Stimulated activated CD8-positive, alpha-beta memory T cell treated with anti-CD3 and anti-CD28 coated beads, Interleukin-4, amount 100 ng/mL, for 24 hours (primary cell): ENCODE results near the gene ANKRD26.
"Not testable (repeated sequence)": the region's sequence is repeated elsewhere in the genome, so short reads cannot be mapped to it uniquely, and the experiment has no call there.

Source experiments
- DNase-seq: peaks from one replicate; pipeline ENCODE4 v3.0.0-alpha.2; 2020; ENCODE audit warnings: low read depth

The ANKRD26 gene

GRCh38 chr10:27099916-27100812, at the start of gene ANKRD26:
Gene ANKRD26, minus strand, starts transcription at chr10:27100494. Its CDS starts 168 bp downstream, at chr10:27100326.
- DNase-seq, result peak; percentile 96

GRCh38 chr10:27147701-27148100, 47.4 kb upstream of the ANKRD26 start:
- DNase-seq, result no peak

- DNase-seq, result no peak
Observed at GRCh38 chr10:27145937-27146336, 45.6 kb upstream of the ANKRD26 start.

GRCh38 chr10:27143686-27144085, 43.4 kb upstream of the ANKRD26 start:
- DNase-seq, result no peak

DNA sequence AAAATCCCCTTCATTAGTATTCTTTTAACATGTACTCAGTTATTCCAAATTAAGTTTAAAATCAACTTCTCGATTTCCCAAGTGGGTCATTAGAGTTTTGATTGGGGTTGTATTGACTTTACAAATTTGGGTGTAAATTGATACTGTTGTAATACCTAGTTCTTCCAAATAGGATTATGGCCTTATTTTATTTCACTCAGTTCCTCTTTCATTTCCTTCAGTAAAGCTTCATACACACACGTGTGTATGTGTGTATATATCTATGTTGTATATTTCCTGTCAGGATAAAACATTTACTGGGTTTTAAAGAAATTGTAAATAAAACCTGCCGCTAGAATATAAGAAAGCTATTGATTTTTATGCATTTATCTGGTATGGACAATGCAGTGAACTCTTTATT, 38.0 kb upstream of the ANKRD26 start:
- no peak for DNase-seq

- DNase-seq, result no peak
Observed at GRCh38 chr10:27134371-27134770, 34.1 kb upstream of the ANKRD26 start.

GRCh38 chr10:27108165-27108564, 7.9 kb upstream of the ANKRD26 start:
- DNase-seq, result no peak

DNA sequence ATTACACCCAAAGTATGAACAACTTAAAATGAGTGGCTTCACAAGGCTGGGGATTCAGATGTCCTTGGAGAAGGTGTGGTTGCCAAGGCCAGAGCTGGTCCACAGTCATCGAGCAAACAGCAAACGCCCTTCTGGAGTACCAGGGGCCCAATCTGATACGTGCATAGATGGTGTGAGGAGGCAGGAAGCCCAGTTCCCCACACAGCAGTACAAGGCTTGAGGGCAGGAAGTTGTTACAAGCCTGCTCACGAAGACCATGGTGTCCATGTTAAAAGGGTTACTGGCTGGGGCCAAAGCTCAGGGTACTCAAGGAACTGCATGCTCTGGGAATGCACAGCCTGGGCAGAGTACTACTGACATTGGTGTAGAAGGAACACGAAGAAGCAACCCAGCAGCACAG, 4.6 kb upstream of the ANKRD26 start:
- DNase-seq, result no peak

DNA sequence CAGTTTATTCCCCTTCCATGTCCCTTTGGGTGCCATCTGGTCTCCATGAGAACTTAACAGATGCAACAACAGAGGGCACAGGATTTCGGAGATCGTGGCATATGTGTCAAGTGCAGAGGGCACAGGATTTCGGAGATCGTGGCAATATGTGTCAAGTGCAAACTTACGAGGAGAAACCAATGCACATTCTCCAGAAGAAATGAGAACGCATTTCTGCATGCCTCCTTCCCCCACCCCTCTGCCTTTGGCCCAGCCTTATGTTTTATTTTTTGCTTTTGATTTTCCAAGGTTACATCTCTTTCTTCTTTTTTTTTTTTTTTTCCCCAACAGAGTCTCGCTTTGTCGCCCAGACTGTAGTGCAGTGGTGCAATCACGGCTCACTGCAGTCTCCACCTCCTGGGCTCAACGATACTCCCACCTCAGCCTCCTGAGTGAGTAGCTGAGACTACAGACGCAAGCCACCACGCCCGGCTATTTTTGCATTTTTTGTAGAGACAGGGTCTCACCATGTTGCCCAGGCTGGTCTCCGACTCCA, 586 bp upstream of the ANKRD26 start:
- no peak for DNase-seq

DNA sequence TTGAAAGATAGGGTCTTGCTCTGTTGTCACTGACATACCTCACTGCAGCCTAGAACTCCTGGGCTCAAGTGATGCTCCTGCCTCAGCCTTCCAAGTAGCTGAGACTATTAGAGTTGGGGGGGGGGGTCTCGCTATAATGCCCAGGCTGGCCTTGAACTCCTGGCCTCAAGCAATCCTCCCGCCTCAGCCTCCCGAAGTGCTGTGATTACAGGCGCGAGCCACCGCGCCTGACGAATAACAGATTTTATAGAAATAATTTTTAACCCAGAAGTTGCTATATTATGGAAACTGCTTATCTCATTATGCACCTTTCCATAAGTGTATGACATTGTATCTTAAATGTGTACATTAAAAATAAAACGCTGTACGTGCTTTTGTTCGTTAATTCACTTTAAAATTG, 846 bp downstream of the ANKRD26 start:
- DNase-seq, result no peak

- DNase-seq, result no peak
Observed at GRCh38 chr10:27088119-27089044, 11.9 kb downstream of the ANKRD26 start.

DNA sequence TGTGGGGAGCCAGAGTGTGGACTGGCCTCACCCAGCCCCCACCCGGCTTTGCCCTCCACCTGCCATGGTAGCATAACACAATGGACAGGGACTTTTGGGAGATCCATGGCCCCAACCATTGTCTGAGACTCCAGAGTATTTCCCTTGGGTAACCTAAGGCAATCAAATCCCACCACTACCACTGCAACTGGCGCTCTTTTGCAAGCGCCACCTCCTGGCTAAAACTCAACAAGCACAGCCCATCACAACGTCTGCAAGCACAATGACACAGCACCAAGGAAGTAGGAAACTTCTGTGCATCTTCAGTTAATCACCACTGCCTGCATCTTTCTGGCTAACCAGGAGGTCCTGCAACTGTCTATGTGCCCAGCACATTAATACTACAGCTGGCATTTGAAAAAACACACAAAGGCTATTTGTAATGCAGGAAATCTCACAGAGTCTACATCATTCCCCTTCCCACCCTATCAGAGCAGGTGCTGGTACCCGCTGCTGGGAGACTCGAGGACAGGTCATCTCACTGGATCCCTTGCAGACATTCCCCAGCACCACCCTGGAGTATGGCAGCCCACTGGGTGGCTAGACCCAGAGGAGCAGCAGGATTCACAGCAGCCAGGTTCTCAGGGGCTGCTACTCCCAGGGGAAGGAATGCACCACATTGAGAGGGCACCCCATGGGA, 27.7 kb downstream of the ANKRD26 start:
- DNase-seq, result no peak

GRCh38 chr10:27068217-27068891, 31.9 kb downstream of the ANKRD26 start:
- no peak for DNase-seq

DNA sequence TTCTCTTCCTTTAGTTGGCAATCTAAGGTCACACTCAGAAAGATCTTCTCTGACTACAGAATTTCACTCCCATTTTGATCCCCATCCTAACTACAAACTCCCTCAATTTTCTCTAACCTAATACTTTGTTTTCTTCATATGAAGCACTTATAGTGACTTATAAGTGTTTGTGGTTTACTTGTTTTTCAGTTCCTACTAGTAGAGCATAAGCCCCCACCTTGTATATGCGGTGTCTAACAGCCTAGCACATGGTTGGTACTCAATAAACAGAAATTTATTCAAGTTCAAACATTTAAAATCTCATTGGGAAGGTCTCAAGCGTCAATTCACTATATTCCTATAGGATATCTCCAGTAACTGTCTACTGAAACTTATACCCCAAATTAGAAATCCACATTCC, 35.2 kb downstream of the ANKRD26 start:
- DNase-seq, result no peak

DNA sequence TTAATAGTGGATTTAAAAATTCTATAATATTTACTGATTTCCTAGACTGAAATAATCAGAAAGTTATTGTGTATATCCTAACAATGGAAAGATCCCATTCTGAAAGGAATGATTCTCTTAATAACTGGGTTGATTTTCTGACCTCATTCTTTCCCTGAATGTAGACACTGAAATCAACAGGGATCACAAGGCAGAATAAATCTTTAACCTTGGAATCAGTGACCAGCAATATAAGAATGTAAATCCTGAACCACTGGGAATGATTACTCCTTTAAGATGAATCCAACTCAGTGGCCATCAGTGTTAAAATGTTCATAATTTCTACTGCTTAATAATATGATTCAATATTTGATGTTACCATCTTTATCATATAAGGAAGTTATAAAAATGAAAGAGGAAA, 47.6 kb downstream of the ANKRD26 start:
- no peak for DNase-seq

DNA sequence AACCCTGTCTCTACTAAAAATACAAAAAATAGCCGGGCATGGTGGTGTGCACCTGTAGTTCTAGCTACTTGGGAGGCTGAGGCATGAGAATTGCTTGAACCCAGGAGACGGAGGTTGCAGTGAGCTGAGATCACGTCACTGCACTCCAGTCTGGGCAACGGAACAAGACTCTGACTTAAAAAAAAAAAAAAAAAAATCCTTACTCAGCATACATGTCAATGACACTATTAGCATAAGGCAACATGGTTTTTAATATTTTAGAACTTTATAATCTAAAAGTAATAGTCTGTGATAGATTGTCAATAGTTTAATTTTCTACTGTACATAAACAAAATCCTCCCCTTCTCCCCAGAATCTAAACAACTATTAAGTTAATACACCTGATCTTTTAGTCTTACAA, 55.0 kb downstream of the ANKRD26 start:
- not testable (repeated sequence) for DNase-seq

- no peak for DNase-seq
Observed at GRCh38 chr10:27041196-27041595, 59.1 kb downstream of the ANKRD26 start.

GRCh38 chr10:27038168-27038567, 62.1 kb downstream of the ANKRD26 start:
- DNase-seq, result no peak

GRCh38 chr10:27035163-27035562, 65.1 kb downstream of the ANKRD26 start:
- DNase-seq, result no peak

DNA sequence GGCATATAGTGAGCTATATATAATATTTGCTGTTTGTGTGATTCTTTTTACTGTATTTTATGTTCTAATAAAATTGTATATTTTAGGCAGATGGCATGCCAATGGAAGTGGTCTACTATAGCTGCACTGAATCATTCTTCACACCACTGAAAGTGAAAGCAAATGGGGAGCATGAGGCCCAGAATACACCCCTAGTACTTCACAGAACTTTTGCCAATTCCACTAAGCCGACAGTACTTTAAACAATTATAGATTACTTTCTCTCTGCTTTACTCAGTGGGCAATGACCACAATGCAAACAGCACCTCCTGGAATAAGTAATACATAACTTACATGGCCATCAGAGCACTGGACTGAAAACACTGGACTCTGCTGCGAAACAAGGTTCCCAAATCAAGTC, 70.2 kb downstream of the ANKRD26 start:
- DNase-seq, result no peak

DNA sequence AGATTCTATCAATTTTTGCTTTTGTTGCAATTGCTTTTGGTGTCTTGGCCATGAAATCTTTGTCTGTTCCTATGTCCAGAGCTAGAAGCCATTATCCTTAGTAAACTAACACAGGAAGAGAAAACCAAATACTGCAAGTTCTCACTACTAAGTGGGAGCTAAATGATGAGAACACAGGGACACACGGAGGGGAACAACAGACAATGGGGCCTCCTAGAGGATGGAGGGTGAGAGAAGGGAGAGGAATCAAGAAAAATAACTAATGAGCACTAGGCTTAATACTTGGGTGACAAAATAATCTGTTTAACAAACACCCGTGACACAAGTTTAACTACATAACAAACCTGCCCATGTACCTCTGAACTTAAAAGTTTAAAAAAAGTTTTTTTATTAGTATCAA, 78.2 kb downstream of the ANKRD26 start:
- no peak for DNase-seq
